Esophagus squamous epithelium (tissue), 4 donors: ENCODE results near the gene ZNF516.

Experiments
- POLR2A ChIP-seq, 4 donors: fragments of 450-650 bp; IDR thresholded peaks; one replicate each; pipeline ENCODE4 v1.6.1; 2017; ENCODE audit warnings: antibody characterized with exemption in 4 of 4, mild to moderate bottlenecking in 4 of 4, moderate library complexity in 3 of 4
- TF ChIP-seq, protein P1 (sequence below), 6 experiments: fragments of 450-650 bp in 4 of 6; fragments of 200-600 bp in 2 of 6; sonication (generic) in 2 of 6; IDR thresholded peaks; one replicate each; pipeline ENCODE4 v1.5.1; 2016 to 2019; ENCODE audit warnings: antibody characterized with exemption in 6 of 6, mild to moderate bottlenecking in 4 of 6, moderate library complexity in 4 of 6

DNA sequence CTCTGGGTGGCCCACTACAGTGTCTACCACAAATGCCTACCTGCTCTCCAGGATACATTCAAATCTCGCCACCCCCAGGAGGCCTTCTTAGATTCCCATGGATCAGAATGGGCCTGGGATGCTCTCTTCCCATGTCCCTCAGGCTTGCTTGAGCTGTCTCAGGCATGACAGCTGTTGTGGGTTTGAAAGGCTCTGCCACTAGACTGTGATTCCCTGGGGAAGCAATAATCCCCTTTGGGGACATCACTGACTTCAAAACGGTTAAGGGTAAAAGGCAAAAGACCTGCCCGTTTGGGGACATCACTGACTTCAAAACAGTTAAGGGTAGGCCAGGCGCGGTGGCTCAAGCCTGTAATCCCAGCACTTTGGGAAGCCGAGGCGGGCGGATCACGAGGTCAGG lies 35.8 kb upstream of the ZNF516 start:
- TF ChIP-seq, protein P1, sequence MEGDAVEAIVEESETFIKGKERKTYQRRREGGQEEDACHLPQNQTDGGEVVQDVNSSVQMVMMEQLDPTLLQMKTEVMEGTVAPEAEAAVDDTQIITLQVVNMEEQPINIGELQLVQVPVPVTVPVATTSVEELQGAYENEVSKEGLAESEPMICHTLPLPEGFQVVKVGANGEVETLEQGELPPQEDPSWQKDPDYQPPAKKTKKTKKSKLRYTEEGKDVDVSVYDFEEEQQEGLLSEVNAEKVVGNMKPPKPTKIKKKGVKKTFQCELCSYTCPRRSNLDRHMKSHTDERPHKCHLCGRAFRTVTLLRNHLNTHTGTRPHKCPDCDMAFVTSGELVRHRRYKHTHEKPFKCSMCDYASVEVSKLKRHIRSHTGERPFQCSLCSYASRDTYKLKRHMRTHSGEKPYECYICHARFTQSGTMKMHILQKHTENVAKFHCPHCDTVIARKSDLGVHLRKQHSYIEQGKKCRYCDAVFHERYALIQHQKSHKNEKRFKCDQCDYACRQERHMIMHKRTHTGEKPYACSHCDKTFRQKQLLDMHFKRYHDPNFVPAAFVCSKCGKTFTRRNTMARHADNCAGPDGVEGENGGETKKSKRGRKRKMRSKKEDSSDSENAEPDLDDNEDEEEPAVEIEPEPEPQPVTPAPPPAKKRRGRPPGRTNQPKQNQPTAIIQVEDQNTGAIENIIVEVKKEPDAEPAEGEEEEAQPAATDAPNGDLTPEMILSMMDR (IDR thresholded peaks at IDR 0.05), result no peak
- no peak for TF ChIP-seq POLR2A (IDR thresholded peaks at IDR 0.05)
